Measurements from ENCODE around the gene CACFD1.
"Not testable (repeated sequence)": the region's sequence is repeated elsewhere in the genome, so short reads cannot be mapped to it uniquely, and the experiment has no call there.

CACFD1 gene

GRCh38 chr9:133440874-133441273 lies 18.9 kb upstream of the CACFD1 start:
- no peak for DNase-seq (ENCODE audit: low read depth in 2 of 2)

- no peak for DNase-seq (ENCODE audit: low read depth in 2 of 2)
Observed at GRCh38 chr9:133441571-133441970, 18.2 kb upstream of the CACFD1 start.

- DNase-seq (ENCODE audit: low read depth in 2 of 2) = no peak
Observed at GRCh38 chr9:133443248-133443647, 16.5 kb upstream of the CACFD1 start.

GRCh38 chr9:133443982-133444381 lies 15.8 kb upstream of the CACFD1 start:
- DNase-seq (ENCODE audit: low read depth in 2 of 2) = no peak

GRCh38 chr9:133445293-133445969 lies 14.3 kb upstream of the CACFD1 start:
- DNase-seq (ENCODE audit: low read depth in 2 of 2) = no peak

- DNase-seq (ENCODE audit: low read depth in 2 of 2) = no peak
Observed at GRCh38 chr9:133448487-133448972, 11.2 kb upstream of the CACFD1 start.

GRCh38 chr9:133449760-133450159 lies 10.0 kb upstream of the CACFD1 start:
- no peak for DNase-seq (ENCODE audit: low read depth in 2 of 2)

- DNase-seq (ENCODE audit: low read depth in 2 of 2) = not testable (repeated sequence)
Observed at GRCh38 chr9:133451865-133452264, 7.9 kb upstream of the CACFD1 start.

GRCh38 chr9:133452562-133452961 lies 7.2 kb upstream of the CACFD1 start:
- DNase-seq (ENCODE audit: low read depth in 2 of 2) = no peak

GRCh38 chr9:133453651-133454050 lies 6.1 kb upstream of the CACFD1 start:
- no peak for DNase-seq (ENCODE audit: low read depth in 2 of 2)

- DNase-seq (ENCODE audit: low read depth in 2 of 2) = no peak
Observed at GRCh38 chr9:133454325-133454724, 5.5 kb upstream of the CACFD1 start.

- no peak for DNase-seq (ENCODE audit: low read depth in 2 of 2)
Observed at GRCh38 chr9:133454943-133455673, 4.7 kb upstream of the CACFD1 start.

- no peak for DNase-seq (ENCODE audit: low read depth in 2 of 2)
Observed at GRCh38 chr9:133455936-133456335, 3.8 kb upstream of the CACFD1 start.

- no peak for DNase-seq (ENCODE audit: low read depth in 2 of 2)
Observed at GRCh38 chr9:133456409-133456808, 3.4 kb upstream of the CACFD1 start.

- DNase-seq (ENCODE audit: low read depth in 2 of 2) = no peak
Observed at GRCh38 chr9:133457233-133457632, 2.5 kb upstream of the CACFD1 start.

- no peak for DNase-seq (ENCODE audit: low read depth in 2 of 2)
Observed at GRCh38 chr9:133457748-133458147, 2.0 kb upstream of the CACFD1 start.

- DNase-seq (ENCODE audit: low read depth in 2 of 2) = no peak
Observed at GRCh38 chr9:133458643-133459312, 1.0 kb upstream of the CACFD1 start.

- no peak for DNase-seq (ENCODE audit: low read depth in 2 of 2)
Observed at GRCh38 chr9:133460405-133461175, 812 bp downstream of the CACFD1 start.

GRCh38 chr9:133461975-133462374 lies 2.2 kb downstream of the CACFD1 start:
- DNase-seq (ENCODE audit: low read depth in 2 of 2) = no peak

- no peak for DNase-seq (ENCODE audit: low read depth in 2 of 2)
Observed at GRCh38 chr9:133463234-133463863, 3.6 kb downstream of the CACFD1 start.

- DNase-seq (ENCODE audit: low read depth in 2 of 2) = no peak
Observed at GRCh38 chr9:133463864-133464615, 4.3 kb downstream of the CACFD1 start.

All from stimulated activated CD8-positive, alpha-beta memory T cell treated with anti-CD3 and anti-CD28 coated beads, Interleukin-15, amount 100 ng/mL, for 4 hours (primary cell).